Central memory CD4-positive, alpha-beta T cell (primary cell): Measurements from ENCODE around the gene NPDC1.

Experiments used
- DNase-seq: peaks from one replicate; pipeline ENCODE4 v3.0.0; 2022

The NPDC1 gene

GRCh38 chr9:137023157-137023556 is 22.8 kb downstream of the NPDC1 start:
- no peak for DNase-seq

- no peak for DNase-seq
Measured at GRCh38 chr9:137022662-137023008, 23.3 kb downstream of the NPDC1 start.

GRCh38 chr9:137021979-137022661 is 23.9 kb downstream of the NPDC1 start:
- peak; percentile 58 for DNase-seq

GRCh38 chr9:137021568-137021978 is 24.4 kb downstream of the NPDC1 start:
- no peak for DNase-seq

- no peak for DNase-seq
Measured at GRCh38 chr9:137020771-137021567, 25.0 kb downstream of the NPDC1 start.

- no peak for DNase-seq
Measured at GRCh38 chr9:137019891-137020683, 25.9 kb downstream of the NPDC1 start.

GRCh38 chr9:137018761-137019559 is 27.0 kb downstream of the NPDC1 start:
- no peak for DNase-seq

GRCh38 chr9:137017791-137018497 is 28.0 kb downstream of the NPDC1 start:
- DNase-seq, result no peak

- no peak for DNase-seq
Measured at GRCh38 chr9:137017071-137017470, 28.9 kb downstream of the NPDC1 start.

- DNase-seq, result no peak
Measured at GRCh38 chr9:137016436-137016835, 29.5 kb downstream of the NPDC1 start.

GRCh38 chr9:137015976-137016375 is 30.0 kb downstream of the NPDC1 start:
- DNase-seq, result no peak

GRCh38 chr9:137015540-137015930 is 30.4 kb downstream of the NPDC1 start:
- no peak for DNase-seq

GRCh38 chr9:137014776-137015539 is 31.0 kb downstream of the NPDC1 start:
- DNase-seq, result no peak

- no peak for DNase-seq
Measured at GRCh38 chr9:137014166-137014565, 31.8 kb downstream of the NPDC1 start.

GRCh38 chr9:137013571-137013940 is 32.4 kb downstream of the NPDC1 start:
- no peak for DNase-seq

GRCh38 chr9:137012694-137013570 is 33.0 kb downstream of the NPDC1 start:
- DNase-seq, result no peak

- DNase-seq, result no peak
Measured at GRCh38 chr9:137011907-137012675, 33.9 kb downstream of the NPDC1 start.

- no peak for DNase-seq
Measured at GRCh38 chr9:137011156-137011555, 34.8 kb downstream of the NPDC1 start.

GRCh38 chr9:137009938-137010732 is 35.8 kb downstream of the NPDC1 start:
- DNase-seq, result no peak
